Neural progenitor cell (in vitro differentiated cells): ENCODE data around the gene CCDC61. TPM values are rescaled to one million over a fixed set of nuclear protein-coding genes. Genes with fewer than 3 reads are reported as not detected.

Experiments used
- DNase-seq: peaks from one replicate; pipeline ENCODE4 v3.0.0-alpha.2; 2016; ENCODE audit warnings: low spot score
- H2AFZ ChIP-seq: fragments of 200-600 bp; sonication (generic); replicated peaks from 2 replicates; pipeline ENCODE4 v1.6.1; 2016; ENCODE audit warnings: antibody characterized with exemption
- H3F3A ChIP-seq: fragments of 200-600 bp; sonication (generic); 2 replicates; pipeline ENCODE4 v1.6.1; 2016; ENCODE audit warnings: antibody characterized with exemption, low read depth
- H3K27ac ChIP-seq: fragments of 200-600 bp; sonication (generic); 2 replicates; pipeline ENCODE4 v1.5.1; 2016; ENCODE audit warnings: mild to moderate bottlenecking
- H3K27me3 ChIP-seq: fragments of 200-600 bp; sonication (generic); 2 replicates; pipeline ENCODE4 v1.6.1; 2016; ENCODE audit warnings: mild to moderate bottlenecking, moderate library complexity
- H3K36me3 ChIP-seq: fragments of 200-600 bp; sonication (generic); 2 replicates; pipeline ENCODE4 v1.5.1; 2016
- H3K4me1 ChIP-seq: fragments of 200-600 bp; sonication (generic); 2 replicates; pipeline ENCODE4 v1.6.1; 2016; ENCODE audit warnings: mixed run types
- H3K4me2 ChIP-seq: fragments of 200-600 bp; sonication (generic); 2 replicates; pipeline ENCODE4 v1.6.1; 2016
- H3K4me3 ChIP-seq: fragments of 200-600 bp; sonication (generic); 2 replicates; pipeline ENCODE4 v1.5.1; 2016
- H3K79me2 ChIP-seq: fragments of 200-600 bp; sonication (generic); 2 replicates; pipeline ENCODE4 v1.6.1; 2016; ENCODE audit warnings: low read depth
- H3K9ac ChIP-seq: fragments of 200-600 bp; sonication (generic); 2 replicates; pipeline ENCODE4 v1.6.1; 2016
- H3K9me3 ChIP-seq: fragments of 200-600 bp; sonication (generic); 2 replicates; pipeline ENCODE4 v1.5.1; 2016; ENCODE audit warnings: low read depth
- H4K20me1 ChIP-seq: fragments of 200-600 bp; sonication (generic); 2 replicates; pipeline ENCODE4 v1.6.1; 2016; ENCODE audit warnings: low read depth
- H3K27ac Mint-ChIP-seq: 3 replicates; pipeline ENCODE4 v1.8.0; 2021; ENCODE audit warnings: mixed read lengths
- H3K27me3 Mint-ChIP-seq: 2 replicates; pipeline ENCODE4 v1.8.0; 2022; ENCODE audit warnings: low read depth, mild to moderate bottlenecking, inconsistent platforms, moderate library complexity, mixed read lengths; ENCODE audit not compliant: insufficient read depth
- H3K36me3 Mint-ChIP-seq: 3 replicates; pipeline ENCODE4 v1.8.0; 2021; ENCODE audit warnings: mixed read lengths
- H3K4me1 Mint-ChIP-seq: 3 replicates; pipeline ENCODE4 v1.8.0; 2021; ENCODE audit warnings: mixed read lengths
- H3K4me3 Mint-ChIP-seq: 3 replicates; pipeline ENCODE4 v1.8.0; 2021; ENCODE audit warnings: mild to moderate bottlenecking, moderate library complexity, mixed read lengths
- H3K9me3 Mint-ChIP-seq: 3 replicates; pipeline ENCODE4 v1.8.0; 2020; ENCODE audit warnings: mixed read lengths
- EZH2 ChIP-seq: fragments of 200-600 bp; sonication (generic); IDR thresholded peaks from 2 replicates; pipeline ENCODE4 v1.6.1; 2017; ENCODE audit warnings: antibody characterized with exemption, mild to moderate bottlenecking, moderate library complexity
- EZH2phosphoT487 ChIP-seq: fragments of 200-600 bp; sonication (generic); IDR thresholded peaks from 2 replicates; pipeline ENCODE4 v1.6.1; 2017; ENCODE audit warnings: antibody characterized with exemption
- total RNA-seq: library from RNA; depleted of rRNA; stranded (reverse); fragments of >200 nt; gene quantifications from 2 replicates; pipeline ENCODE4 v1.2.3, GENCODE V29; 2015; ENCODE audit warnings: low replicate concordance
- TF ChIP-seq, protein P1 (sequence below): fragments of 200-600 bp; sonication (generic); IDR thresholded peaks from 2 replicates; pipeline ENCODE4 v1.5.1; 2017; ENCODE audit warnings: antibody characterized with exemption, mild to moderate bottlenecking

Gene CCDC61
- total RNA-seq, 1 donor from 2014 or later = 5.7 TPM

DNA sequence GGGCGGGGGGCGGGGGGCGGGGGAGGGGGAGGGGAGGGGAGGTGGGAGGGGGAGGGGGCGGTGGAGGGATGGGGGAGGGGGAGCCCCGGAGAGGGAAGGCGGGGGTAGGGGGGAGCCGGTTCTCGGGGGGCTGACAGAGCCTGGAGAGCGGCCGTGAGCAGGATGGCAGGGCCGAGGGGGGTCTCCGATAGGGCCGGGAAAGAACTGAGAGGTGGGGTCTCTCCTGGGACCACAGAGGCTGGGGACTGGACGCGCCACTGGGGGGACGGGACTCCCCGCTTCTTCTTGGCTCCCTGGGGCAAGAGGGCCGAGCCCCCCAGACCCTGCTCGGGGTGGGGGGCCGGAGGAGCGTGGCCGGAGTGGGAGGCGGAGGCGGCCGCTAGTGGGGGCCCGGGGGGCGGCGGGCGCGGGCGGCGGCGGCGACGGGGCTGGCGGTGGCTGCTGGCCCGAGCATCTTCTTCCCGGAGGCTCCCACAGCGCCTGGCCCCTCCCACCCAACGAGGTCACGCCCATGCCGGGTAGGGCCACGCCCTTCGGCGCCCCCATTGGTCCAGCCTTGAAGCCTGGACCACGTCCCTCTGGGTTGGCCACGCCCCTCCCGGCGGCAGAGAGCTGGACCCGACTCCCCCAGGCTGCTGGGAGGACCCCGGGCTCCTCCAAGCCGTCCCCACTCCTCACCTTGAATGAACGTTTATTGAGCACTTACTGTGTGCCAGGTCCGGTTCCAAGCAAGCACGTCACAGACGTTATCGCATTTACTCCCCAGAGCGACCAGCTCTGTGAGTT, 21.5 kb upstream of the CCDC61 start, which contains the start of gene NOVA2:
NOVA2 (minus strand) TSS at position 313 of the 786 bp plus-strand sequence. CDS start 514 bp downstream, outside the sequence.
- peak within 1 kb of the TSS; percentile 65 for H3K27ac Mint-ChIP-seq

DNA sequence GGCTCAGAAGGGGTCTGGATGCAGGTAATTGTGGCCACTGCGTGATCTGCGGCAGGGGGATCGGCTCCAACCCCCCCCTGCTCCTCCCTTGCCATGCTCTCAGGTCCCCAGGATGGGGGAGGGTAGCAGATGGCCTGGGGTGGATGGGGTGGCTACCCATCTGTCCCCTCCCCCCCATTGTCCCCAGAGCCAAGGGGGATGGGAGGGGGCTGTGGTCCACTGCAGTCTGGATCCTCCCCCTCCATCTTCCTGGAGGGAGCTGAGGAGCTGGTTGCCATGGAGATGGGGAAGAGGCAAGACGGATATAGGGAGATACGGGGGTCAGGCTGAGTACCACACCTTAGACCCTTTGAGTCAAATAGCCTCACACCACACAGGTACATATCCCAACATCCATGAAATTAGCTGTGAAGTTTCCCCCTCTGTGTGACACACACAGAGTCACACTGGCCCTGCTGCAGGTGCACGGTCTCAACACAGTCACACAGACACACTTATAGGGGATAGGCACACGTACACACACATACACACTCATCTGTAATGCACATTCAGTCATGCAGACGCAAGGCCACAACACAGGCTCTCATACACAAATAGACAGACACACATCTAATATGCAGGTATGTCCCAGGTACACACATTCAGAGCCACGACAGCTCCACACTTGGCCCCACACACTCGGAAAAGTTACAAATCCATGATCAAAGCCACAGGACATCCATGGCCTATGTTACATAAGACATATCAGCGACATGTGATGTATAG, 19.8 kb upstream of the CCDC61 start:
- Mint-ChIP-seq H3K4me1 (peaks cover 64% of the 10 kb centered on the region), H3K36me3 (peaks cover 2% of the 10 kb centered on the region), H3K9me3 (no peaks in the 10 kb centered on the region), H3K4me3 (peak overlapping the region; percentile 82), H3K27me3 (peaks cover 12% of the 10 kb centered on the region), H3K27ac (peak overlapping the region; percentile 89)
- Histone ChIP-seq H3K4me1 (no peaks in the 10 kb centered on the region), H4K20me1 (peaks cover 8% of the 10 kb centered on the region), H3F3A (peaks cover 20% of the 10 kb centered on the region), H3K4me2 (no peak overlapping the region), H3K9me3 (no peaks in the 10 kb centered on the region), H3K36me3 (no peaks in the 10 kb centered on the region), H3K4me3 (no peak overlapping the region), H2AFZ (no peak overlapping the region), H3K79me2 (no peaks in the 10 kb centered on the region), H3K9ac (no peak overlapping the region), H3K27ac (no peak overlapping the region), H3K27me3 (peaks cover 33% of the 10 kb centered on the region)
- TF ChIP-seq EZH2phosphoT487 (no peak), EZH2 (no peak)
- TF ChIP-seq, protein P1, sequence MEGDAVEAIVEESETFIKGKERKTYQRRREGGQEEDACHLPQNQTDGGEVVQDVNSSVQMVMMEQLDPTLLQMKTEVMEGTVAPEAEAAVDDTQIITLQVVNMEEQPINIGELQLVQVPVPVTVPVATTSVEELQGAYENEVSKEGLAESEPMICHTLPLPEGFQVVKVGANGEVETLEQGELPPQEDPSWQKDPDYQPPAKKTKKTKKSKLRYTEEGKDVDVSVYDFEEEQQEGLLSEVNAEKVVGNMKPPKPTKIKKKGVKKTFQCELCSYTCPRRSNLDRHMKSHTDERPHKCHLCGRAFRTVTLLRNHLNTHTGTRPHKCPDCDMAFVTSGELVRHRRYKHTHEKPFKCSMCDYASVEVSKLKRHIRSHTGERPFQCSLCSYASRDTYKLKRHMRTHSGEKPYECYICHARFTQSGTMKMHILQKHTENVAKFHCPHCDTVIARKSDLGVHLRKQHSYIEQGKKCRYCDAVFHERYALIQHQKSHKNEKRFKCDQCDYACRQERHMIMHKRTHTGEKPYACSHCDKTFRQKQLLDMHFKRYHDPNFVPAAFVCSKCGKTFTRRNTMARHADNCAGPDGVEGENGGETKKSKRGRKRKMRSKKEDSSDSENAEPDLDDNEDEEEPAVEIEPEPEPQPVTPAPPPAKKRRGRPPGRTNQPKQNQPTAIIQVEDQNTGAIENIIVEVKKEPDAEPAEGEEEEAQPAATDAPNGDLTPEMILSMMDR = no peak
- DNase-seq = peak; percentile 46

More for the DNA sequence above, 21.5 kb upstream of the CCDC61 start, which contains the start of gene NOVA2:
- Histone ChIP-seq H3K9ac (no peak within 1 kb of the TSS), H3K27me3 (peaks cover 33% of the 10 kb centered on the region), H3K4me3 (peak within 1 kb of the TSS; percentile 93), H4K20me1 (peaks cover 8% of the 10 kb centered on the region), H3K4me1 (no peaks in the 10 kb centered on the region), H3K4me2 (peak within 1 kb of the TSS; percentile 95), H3K9me3 (no peaks in the 10 kb centered on the region), H2AFZ (no peak within 1 kb of the TSS), H3K36me3 (no peaks in the 10 kb centered on the region), H3K27ac (no peak within 1 kb of the TSS), H3K79me2 (no peaks in the 10 kb centered on the region), H3F3A (peaks cover 20% of the 10 kb centered on the region)
- Mint-ChIP-seq H3K36me3 (peaks cover 9% of the 10 kb centered on the region), H3K4me3 (peak within 1 kb of the TSS; percentile 93), H3K27me3 (peaks cover 9% of the 10 kb centered on the region), H3K9me3 (no peaks in the 10 kb centered on the region), H3K4me1 (peaks cover 57% of the 10 kb centered on the region)
- peak; percentile 96 for DNase-seq
- TF ChIP-seq EZH2 (no peak), EZH2phosphoT487 (no peak)
- TF ChIP-seq, protein P1 = no peak

DNA sequence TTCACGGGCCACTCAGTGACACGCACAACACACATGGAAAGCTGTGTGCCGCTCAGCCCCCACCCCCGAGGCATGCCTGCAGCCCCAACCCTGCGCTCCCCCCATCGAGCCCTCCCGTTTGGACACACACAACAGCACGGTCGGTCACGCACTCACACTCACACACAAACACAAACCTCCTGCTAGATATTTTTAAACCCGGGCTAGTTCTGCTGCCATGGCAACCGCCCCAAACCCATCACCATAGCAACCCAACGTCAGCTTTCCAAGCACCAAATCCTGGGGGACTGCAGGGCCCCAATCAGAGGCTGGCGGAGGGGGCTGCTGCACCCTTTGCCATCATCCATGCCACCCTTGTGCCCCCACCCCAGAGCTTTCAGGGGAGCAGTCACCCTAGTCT, 19.1 kb upstream of the CCDC61 start:
- H2AFZ ChIP-seq = no peak overlapping the region
- no peak overlapping the region for H3K4me2 ChIP-seq
- H3K79me2 ChIP-seq = no peaks in the 10 kb centered on the region
- Mint-ChIP-seq H3K27ac (peak overlapping the region; percentile 89), H3K27me3 (peaks cover 16% of the 10 kb centered on the region), H3K9me3 (no peaks in the 10 kb centered on the region), H3K36me3 (peaks cover 2% of the 10 kb centered on the region), H3K4me1 (peaks cover 65% of the 10 kb centered on the region), H3K4me3 (peak overlapping the region; percentile 73)
- H3K4me1 ChIP-seq = no peaks in the 10 kb centered on the region
- no peaks in the 10 kb centered on the region for H3K36me3 ChIP-seq
- H3F3A ChIP-seq = peaks cover 17% of the 10 kb centered on the region
- H3K9me3 ChIP-seq = no peaks in the 10 kb centered on the region
- peak; percentile 50 for DNase-seq
- TF ChIP-seq, protein P1 = no peak
- TF ChIP-seq EZH2phosphoT487 (no peak), EZH2 (no peak)
- H3K27ac ChIP-seq = no peak overlapping the region
- no peak overlapping the region for H3K9ac ChIP-seq
- H4K20me1 ChIP-seq = peaks cover 8% of the 10 kb centered on the region
- no peak overlapping the region for H3K4me3 ChIP-seq
- peaks cover 30% of the 10 kb centered on the region for H3K27me3 ChIP-seq
